A549 (cell line): ENCODE data around the gene MX2.

Experiments
- JUN ChIP-seq, 2 experiments: fragments of >200 bp; sonication (Bioruptor Twin); formaldehyde crosslinking; IDR thresholded peaks; 2 replicates in 1 of 2; 3 replicates in 1 of 2; pipeline ENCODE4 v1.6.1; 2016 to 2017
- TF ChIP-seq, protein P1 (sequence below): fragments of >200 bp; sonication (Bioruptor Twin); formaldehyde crosslinking; IDR thresholded peaks from 3 replicates; pipeline ENCODE4 v1.5.1; 2016

DNA sequence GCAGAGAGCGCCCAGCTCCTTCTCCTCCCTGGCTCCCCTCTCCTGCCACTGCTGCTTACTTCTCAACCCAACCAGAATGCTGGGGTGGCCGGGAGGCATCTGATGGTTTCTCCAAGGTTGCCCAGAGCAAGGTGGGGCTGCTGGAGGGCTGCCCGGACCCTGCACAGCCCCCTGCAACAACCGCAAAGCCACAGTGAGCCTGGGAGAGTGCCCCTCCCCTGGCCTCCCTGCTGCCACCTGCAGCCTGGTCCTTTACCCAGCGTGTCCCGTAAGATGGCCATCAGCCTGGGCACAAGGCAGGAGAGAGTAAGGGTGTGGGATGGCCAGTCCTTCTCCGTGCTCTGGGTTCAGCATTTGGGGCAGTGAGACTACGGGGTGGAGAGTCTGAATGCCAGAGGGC lies 17.0 kb downstream of the MX2 start:
- TF ChIP-seq, protein P1, sequence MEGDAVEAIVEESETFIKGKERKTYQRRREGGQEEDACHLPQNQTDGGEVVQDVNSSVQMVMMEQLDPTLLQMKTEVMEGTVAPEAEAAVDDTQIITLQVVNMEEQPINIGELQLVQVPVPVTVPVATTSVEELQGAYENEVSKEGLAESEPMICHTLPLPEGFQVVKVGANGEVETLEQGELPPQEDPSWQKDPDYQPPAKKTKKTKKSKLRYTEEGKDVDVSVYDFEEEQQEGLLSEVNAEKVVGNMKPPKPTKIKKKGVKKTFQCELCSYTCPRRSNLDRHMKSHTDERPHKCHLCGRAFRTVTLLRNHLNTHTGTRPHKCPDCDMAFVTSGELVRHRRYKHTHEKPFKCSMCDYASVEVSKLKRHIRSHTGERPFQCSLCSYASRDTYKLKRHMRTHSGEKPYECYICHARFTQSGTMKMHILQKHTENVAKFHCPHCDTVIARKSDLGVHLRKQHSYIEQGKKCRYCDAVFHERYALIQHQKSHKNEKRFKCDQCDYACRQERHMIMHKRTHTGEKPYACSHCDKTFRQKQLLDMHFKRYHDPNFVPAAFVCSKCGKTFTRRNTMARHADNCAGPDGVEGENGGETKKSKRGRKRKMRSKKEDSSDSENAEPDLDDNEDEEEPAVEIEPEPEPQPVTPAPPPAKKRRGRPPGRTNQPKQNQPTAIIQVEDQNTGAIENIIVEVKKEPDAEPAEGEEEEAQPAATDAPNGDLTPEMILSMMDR, result no peak
- TF ChIP-seq JUN (IDR thresholded peaks at IDR 0.05), result no peak
